ENCODE results near the gene SMPD4.
"Not testable (repeated sequence)": the region's sequence is repeated elsewhere in the genome, so short reads cannot be mapped to it uniquely, and the experiment has no call there.

GRCh38 chr2:130228005-130228404 lies 46.6 kb upstream of the SMPD4 start:
- not testable (repeated sequence) for TF ChIP-seq CTCF (conservative IDR thresholded peaks at IDR 0.05; ENCODE audit: low read depth, low read length); CEBPB (IDR thresholded peaks at IDR 0.05; ENCODE audit: low read depth, low read length); RAD21 (IDR thresholded peaks at IDR 0.05; ENCODE audit: low read length); POLR2A (IDR thresholded peaks at IDR 0.05; ENCODE audit: low read depth, low read length); MAFK (IDR thresholded peaks at IDR 0.05; ENCODE audit: low read depth, low read length); USF2 (IDR thresholded peaks at IDR 0.05; ENCODE audit: low read depth, low read length); RFX5 (IDR thresholded peaks at IDR 0.05; ENCODE audit: low read depth, low read length); MXI1 (IDR thresholded peaks at IDR 0.05; ENCODE audit: borderline replicate concordance, low read depth, low read length)

All from IMR-90 (cell line).